Heart left ventricle (tissue), 16 donors: ENCODE results near the gene UBE2U. TPM values are rescaled to one million over a fixed set of nuclear protein-coding genes. Genes with fewer than 3 reads are reported as not detected.

ENCODE experiments used
- ATAC-seq, 4 donors: fragments of 200-7000 bp; cut with Tn5 transposase; one replicate each; pipeline ENCODE4 v1.9.1; 2020 to 2022; ENCODE audit warnings: moderate library complexity in 4 of 4, mild to moderate bottlenecking in 3 of 4, moderate number of reproducible peaks in 1 of 4
- DNase-seq, 5 donors: peaks; one replicate each; pipeline ENCODE4 v3.0.0-alpha.2; 2020
- H3K27ac ChIP-seq, 12 donors: fragments of 200-600 bp; sonication (generic) in 4 of 12; one replicate each; pipeline versions ENCODE4 v1.5.0 to v1.8.0; 2016 to 2022; ENCODE audit warnings: mild to moderate bottlenecking in 2 of 12
- H3K27me3 ChIP-seq, 9 donors: fragments of 200-600 bp; sonication (generic) in 2 of 9; one replicate each; pipeline versions ENCODE4 v1.5.1 to v1.8.0; 2016 to 2022; ENCODE audit warnings: mild to moderate bottlenecking in 3 of 9
- H3K36me3 ChIP-seq, 9 donors: fragments of 200-600 bp; sonication (generic) in 2 of 9; one replicate each; pipeline versions ENCODE4 v1.5.0 to v1.8.0; 2018 to 2022; ENCODE audit warnings: mild to moderate bottlenecking in 2 of 9
- H3K4me1 ChIP-seq, 12 donors: fragments of 200-600 bp; sonication (generic) in 4 of 12; one replicate each; pipeline versions ENCODE4 v1.5.0 to v1.8.0; 2016 to 2022; ENCODE audit warnings: mild to moderate bottlenecking in 3 of 12
- H3K4me3 ChIP-seq, 12 donors: fragments of 200-600 bp; sonication (generic) in 4 of 12; one replicate each; pipeline versions ENCODE4 v1.5.0 to v1.8.0; 2017 to 2022; ENCODE audit warnings: mild to moderate bottlenecking in 9 of 12, moderate library complexity in 4 of 12
- H3K9me3 ChIP-seq, 12 donors: fragments of 200-600 bp; sonication (generic) in 4 of 12; one replicate each; pipeline versions ENCODE4 v1.5.0 to v1.8.0; 2016 to 2022; ENCODE audit warnings: mild to moderate bottlenecking in 1 of 12
- CTCF ChIP-seq, 12 donors: fragments of 200-600 bp; sonication (generic) in 4 of 12; IDR thresholded peaks; one replicate each; pipeline versions ENCODE4 v1.5.0 to v1.8.0; 2018 to 2022; ENCODE audit warnings: antibody characterized with exemption in 12 of 12, mild to moderate bottlenecking in 5 of 12
- POLR2A ChIP-seq, 2 donors: fragments of 450-650 bp; IDR thresholded peaks; one replicate each; pipeline ENCODE4 v1.6.1; 2017; ENCODE audit warnings: antibody characterized with exemption in 2 of 2, mild to moderate bottlenecking in 2 of 2, moderate library complexity in 2 of 2
- WGBS, 4 donors: extraction: QIAGEN DNeasy Blood & Tissue Kit in 2 of 4; methylation state at CpG; one replicate each; pipeline versions ENCODE4 v1.1.5 to v1.1.7; 2013 to 2018; 5-methylcytosine and 5-hydroxymethylcytosine counted together
- intact Hi-C, 10 donors: fragments of 100-400 bp; cut with DNase I; formaldehyde crosslinking; loops; one replicate each; pipeline versions ENCODE4 v1.11.1 to v1.14.2; 2022
- polyA plus RNA-seq, 2 donors: library from polyadenylated mRNA; stranded (reverse); fragments of 200-250 nt; gene quantifications; one replicate each; pipeline ENCODE4 v1.2.3, GENCODE V29; 2013
- total RNA-seq, 9 donors: library from RNA; depleted of rRNA in 2 of 9; stranded (reverse); fragments of >200 nt in 2 of 9; fragmentation: NEBNext Ultra II Directional in 3 of 9; extraction: Animal tissue kit (Norgen Biotek cat#: 25700) in 3 of 9; gene quantifications; one replicate each; pipeline versions ENCODE4 v1.1.0 to v1.2.4, GENCODE V29; 2016 to 2023
- donor health status: ischemic (EF 13 %, LVEDD 7.1; RV severe dilation, severe dysfunction).
- donor health status: healthy with polysubstance abuse.
- donor health status: DM: no; HTN: yes; CAD: no.
- donor health status: DM: no; HTN: no; CAD: no.
- donor health status: ischemic (EF 25% LVEDD 6.9; RV normal size, moderate dysfunction).
- donor health status: ischemic (EF 25% LVEDD 5.7; RV mildly dilated, moderate dysfunction).
- donor health status: healthy.
- donor health status: DM: yes; HTN: yes; CAD: no.
- donor health status: ischemic (EF 35%, LVEDD 5.7; RV mildly dilated, moderate dysfunction).
- donor health status: nonischemic (EF 11% LVEDD 7.7; RV severe dilation, severe dysfunction).
- donor health status: DM: yes; HTN: yes; CAD: no.
- donor health status: PGD.
- donor health status: ischemic (EF 29% LVEDD 5.4; RV normal size, mild dysfunction).
- donor health status: nonischemic (EF 23%, LVEDD 6.1; RV moderate dilation, normal function).

The UBE2U gene
- total and polyA plus RNA-seq, 11 donors: 0.19 to 2.7 (median 2.5) TPM; not detected in 8

DNA sequence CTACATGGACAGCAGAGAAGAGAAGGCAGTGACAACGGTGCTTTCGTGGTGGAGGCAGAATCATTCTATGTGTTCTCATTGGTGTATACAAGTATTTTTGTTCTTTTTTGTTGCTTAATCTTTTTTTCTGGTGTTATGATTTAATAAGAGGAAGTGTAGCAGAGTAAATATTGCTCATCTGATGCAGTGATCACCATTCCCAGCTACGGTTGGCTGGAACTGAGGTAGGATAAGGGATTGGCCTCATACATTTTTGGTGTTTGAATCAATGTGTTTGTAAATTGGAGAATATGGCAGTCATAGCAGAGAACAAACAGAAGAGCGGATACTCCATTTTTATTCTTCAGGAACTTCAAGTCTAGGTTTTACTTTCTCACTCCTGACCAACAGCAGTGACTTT, 76.6 kb downstream of the UBE2U start:
- intact Hi-C loops: no loop called here

DNA sequence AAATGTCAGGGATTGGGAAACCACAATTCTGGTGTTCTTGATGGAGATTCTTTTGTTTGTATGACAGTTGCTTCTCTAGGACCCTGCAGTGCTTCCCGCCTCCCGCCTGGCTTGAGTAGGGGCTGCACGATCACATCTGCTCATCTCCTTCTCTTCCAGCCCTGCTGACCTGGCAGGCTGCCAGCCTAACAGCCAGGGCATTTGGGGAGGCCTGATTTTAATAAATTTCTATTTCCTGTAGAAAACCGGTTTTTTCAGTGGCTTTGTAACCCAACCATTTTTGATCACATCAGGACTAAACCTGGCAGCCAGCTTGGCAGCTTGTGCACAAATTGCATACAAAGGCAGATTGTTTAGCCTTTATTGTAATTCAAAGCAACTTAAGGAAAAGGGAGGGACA, 78.9 kb downstream of the UBE2U start:
- Histone ChIP-seq H3K27ac (no peak overlapping the region), H3K27me3 (no peaks in the 10 kb centered on the region), H3K4me3 (no peak overlapping the region), H3K9me3 (no peaks in the 10 kb centered on the region), H3K4me1 (peaks cover 0 to 6% (median 0%) of the 10 kb centered on the region in 12 donors), H3K36me3 (no peaks in the 10 kb centered on the region)
- ATAC-seq: no peak
- TF ChIP-seq POLR2A (IDR thresholded peaks at IDR 0.05) (no peak), CTCF (IDR thresholded peaks at IDR 0.05) (no peak)
- intact Hi-C loops: no loop called here
- DNase-seq: peak in 1 of 5 donors; percentile 29
- 47 to 56% (median 50%) methylated on average over 4 of the region's 4 CpGs for WGBS, 4 donors

More for the DNA sequence above, 76.6 kb downstream of the UBE2U start:
- Histone ChIP-seq H3K27ac (no peak overlapping the region), H3K4me3 (no peak overlapping the region), H3K4me1 (peaks cover 0 to 6% (median 0%) of the 10 kb centered on the region in 12 donors), H3K27me3 (no peaks in the 10 kb centered on the region), H3K36me3 (no peaks in the 10 kb centered on the region), H3K9me3 (no peaks in the 10 kb centered on the region)
- 88 to 95% (median 94%) methylated on average over 4 of the region's 4 CpGs for WGBS, 4 donors
- no peak for ATAC-seq
- no peak for DNase-seq
- TF ChIP-seq CTCF (IDR thresholded peaks at IDR 0.05) (no peak), POLR2A (IDR thresholded peaks at IDR 0.05) (no peak)

DNA sequence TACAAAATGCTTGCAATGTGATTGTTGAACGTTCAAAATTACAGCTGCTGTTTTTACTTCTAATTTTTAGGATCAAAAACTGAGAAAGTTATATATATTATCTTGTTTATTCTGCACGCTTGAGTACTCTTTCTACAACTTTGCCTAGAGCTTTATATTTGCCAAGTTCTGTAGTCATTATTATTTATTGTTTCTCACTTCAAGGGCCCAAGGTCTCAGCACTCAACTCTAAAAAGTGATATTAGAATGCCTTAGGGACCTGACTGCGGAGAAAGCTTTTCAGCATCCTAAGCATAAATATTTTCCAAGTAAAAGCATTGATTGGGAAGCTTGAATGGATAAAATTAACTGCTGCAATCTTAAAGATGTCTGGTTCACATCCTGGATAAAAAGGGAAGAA, 83.6 kb downstream of the UBE2U start:
- TF ChIP-seq POLR2A (IDR thresholded peaks at IDR 0.05) (no peak), CTCF (IDR thresholded peaks at IDR 0.05) (no peak)
- DNase-seq: no peak
- intact Hi-C loops: no loop called here
- no peaks in the 10 kb centered on the region for H3K27me3 ChIP-seq
- WGBS, 4 donors: 48 to 72% (median 64%) methylated on average over 3 of the region's 3 CpGs
- H3K4me3 ChIP-seq: no peak overlapping the region
- H3K27ac ChIP-seq: no peak overlapping the region
- no peak for ATAC-seq
- H3K4me1 ChIP-seq: peaks cover 0 to 4% (median 0%) of the 10 kb centered on the region in 12 donors
- H3K36me3 ChIP-seq: no peaks in the 10 kb centered on the region
- H3K9me3 ChIP-seq: no peaks in the 10 kb centered on the region

GRCh38 chr1:64290420-64290819, 87.0 kb downstream of the UBE2U start:
- DNase-seq (no peak), ATAC-seq (no peak)
- no peaks in the 10 kb centered on the region for H3K9me3 ChIP-seq
- WGBS, 4 donors: 62 to 100% (median 98%) methylated on average over 1 of the region's 1 CpG
- H3K27me3 ChIP-seq: no peaks in the 10 kb centered on the region
- no peaks in the 10 kb centered on the region for H3K4me1 ChIP-seq
- no peak overlapping the region for H3K27ac ChIP-seq
- no peak overlapping the region for H3K4me3 ChIP-seq
- no peaks in the 10 kb centered on the region for H3K36me3 ChIP-seq
- TF ChIP-seq POLR2A (IDR thresholded peaks at IDR 0.05) (no peak), CTCF (IDR thresholded peaks at IDR 0.05) (no peak)
- intact Hi-C loops: no loop called here
